DMS153 (cell line): ENCODE measurements around the gene DNAH17.

ENCODE experiments used
- DNase-seq: peaks from one replicate; lab custom pipeline; 2025; lab: John Stamatoyannopoulos, UW

DNAH17 gene

DNA sequence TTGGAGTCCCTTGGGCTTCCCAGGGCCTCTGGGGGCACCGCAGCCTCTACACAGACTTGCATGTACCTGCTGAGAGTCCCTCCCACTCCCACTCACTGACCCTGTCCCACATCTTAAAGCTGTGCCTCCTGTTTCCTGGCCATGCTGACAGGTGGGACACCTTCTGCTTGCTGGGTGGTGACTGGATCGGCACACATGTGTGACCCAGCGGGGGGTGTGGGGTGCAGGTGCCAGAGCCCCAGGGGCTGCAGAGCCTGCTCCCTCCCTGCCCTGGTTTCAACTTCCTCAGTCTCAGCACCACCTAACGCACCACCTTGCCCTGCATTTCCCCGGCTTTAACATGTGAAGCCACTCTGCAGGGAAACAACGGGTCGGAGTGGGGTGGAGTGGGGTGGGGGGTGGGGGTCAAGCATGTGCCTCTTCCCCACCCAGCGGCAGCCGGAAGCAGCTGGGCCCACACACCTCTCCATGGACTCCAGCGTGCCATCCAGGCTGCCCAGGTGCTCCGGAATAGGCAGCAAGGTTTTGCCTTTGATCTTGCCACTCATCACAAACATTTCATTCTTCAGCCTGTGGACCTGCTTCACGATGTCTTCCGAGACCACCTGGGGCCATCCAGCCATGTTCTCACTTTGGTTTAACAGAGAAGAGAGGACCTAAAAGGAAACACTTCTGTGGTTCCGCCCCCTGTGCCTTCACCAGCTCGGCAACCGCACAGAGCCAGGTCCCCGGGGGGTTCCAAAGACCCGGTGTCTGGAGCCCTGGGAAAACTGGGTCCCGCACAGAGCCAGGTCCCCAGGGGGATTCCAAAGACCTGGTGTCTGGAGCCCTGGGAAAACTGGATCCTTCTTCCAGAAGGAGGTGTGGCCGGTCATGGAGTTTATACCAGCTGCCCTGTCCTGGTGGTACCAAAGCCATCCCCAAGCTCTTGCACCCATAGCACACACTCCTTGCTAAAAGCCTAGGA lies 4.7 kb downstream of the DNAH17 start:
- DNase-seq, result no peak

DNA sequence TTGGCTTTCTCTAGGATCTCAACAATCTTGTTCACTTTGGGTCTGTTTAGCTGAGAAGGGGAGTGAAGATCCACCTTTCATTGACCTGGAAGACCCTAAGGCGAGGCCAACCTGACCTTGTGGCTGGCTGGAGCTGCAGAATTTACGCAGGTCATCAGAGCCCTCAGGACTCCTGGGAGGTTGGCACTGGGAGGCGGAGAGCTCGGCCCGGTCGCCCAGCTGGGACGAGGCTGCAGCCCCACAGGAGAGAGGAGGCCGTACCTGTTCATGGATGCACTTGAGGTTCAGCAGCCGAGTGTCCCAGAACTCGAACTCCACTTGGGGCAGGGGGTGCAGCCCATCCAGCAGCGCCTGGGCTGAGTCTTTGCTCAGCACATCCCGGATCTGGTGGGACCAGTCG lies 5.9 kb downstream of the DNAH17 start:
- no peak for DNase-seq

DNA sequence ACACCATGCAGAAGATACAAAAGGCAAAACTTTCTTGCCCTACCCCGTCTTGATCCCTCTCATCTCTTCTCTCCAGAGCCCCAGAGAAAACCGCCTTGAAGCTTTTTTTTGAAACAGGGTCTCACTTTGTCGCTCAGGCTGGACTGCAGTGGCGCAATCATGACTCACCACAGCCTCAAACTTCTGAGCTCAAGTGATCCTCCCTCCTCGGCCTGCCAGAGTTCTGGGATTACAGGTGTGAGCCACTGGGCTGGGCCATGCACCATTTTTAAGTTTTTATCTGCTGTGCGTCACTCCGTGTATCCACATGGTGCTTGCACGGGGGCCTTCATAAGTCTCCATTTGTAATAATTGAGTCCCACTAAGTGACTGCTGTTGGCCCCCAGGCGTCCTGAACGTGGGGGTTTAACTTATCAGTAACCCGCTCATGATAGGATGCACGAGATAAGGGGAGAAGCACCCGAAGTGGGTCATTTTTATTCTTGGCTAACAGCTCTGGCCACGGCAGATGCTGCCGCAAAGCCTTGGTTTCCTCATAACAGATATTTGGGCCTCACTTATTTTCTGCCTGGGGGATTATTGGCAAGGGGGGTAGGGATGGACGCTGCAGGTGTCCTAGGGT lies 8.6 kb downstream of the DNAH17 start:
- no peak for DNase-seq

DNA sequence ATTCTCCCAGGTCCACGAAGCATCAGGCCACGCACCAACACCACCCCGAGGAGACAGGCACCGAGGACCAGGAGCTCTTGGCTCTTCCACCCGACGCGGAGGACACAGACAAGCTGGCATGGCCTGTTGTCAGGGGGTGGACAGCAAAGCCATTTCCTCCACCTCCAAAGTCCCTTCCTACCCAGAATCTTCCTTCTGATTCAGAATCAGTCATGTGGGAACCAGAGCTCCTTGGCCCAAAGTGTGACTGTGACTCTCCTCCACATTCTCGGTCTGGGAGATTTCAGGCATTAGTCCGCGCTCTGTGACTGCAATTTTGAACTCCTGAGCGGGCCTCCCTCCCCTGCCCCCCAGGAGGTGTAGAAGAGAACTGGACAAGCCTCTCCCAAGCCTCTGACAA lies 9.2 kb downstream of the DNAH17 start:
- DNase-seq, result no peak

DNA sequence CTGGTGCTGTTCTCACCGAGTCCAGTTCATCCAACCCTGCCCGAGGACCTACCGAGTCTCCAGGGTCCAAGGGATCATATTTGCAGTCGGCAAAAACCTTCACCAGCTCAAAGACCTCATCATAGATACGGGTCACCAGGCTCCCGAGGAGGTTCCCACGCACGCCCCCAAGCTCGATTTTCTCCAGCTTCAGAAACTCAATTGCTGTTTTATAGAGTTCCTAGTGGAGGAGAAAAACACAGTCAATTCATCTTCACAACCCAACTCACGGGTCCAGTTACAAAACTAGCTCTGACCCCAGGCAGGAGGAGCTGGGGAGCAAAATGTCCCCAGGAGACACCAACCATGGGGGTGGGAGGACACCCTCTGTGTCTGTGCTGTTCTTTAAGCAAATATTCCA lies 10.2 kb downstream of the DNAH17 start:
- no peak for DNase-seq

DNA sequence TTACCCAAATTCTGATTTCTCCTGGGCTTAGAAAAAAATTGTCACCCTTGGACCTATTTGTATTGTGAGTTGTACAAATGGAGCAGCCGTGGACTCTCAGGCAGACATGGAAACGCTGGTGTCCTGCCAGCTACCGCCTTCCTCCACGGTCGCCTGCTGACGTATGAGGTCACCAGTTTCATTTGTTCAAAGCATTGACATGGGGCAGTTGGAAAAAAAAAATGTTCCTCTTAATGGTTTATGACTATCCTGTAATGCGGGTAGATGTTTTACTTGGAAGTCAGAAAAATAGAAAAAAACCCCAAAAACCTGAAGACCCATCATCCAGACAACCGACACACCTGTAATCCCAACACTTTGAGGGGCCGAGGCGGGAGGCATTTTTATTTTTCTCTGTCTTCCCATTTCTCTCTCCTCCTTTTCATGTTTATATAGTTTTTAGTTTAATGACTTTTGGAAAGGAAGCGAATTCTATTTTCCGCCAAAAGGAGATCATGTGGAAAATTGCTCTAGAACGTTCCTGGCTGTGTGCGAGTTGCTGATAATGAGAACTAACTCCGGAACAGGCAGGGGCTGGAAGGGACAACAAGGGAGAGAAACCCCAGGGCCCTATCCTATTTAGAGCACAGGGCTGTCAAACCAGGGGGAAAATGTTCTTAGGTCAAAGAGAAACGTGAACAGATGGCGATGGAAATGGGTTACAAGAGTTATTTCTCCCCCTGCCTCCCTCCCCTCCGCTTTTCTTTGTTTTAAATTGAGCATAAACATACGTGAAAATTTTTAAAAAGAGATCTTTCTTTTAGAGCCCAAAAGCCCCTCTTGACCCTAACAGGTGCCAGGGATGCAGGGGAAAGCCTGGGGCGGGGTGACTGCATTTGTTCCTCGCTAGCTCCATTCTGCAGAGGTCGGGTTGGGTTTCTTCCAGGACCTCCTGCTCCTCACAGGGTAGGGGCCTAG lies 13.7 kb downstream of the DNAH17 start:
- no peak for DNase-seq

DNA sequence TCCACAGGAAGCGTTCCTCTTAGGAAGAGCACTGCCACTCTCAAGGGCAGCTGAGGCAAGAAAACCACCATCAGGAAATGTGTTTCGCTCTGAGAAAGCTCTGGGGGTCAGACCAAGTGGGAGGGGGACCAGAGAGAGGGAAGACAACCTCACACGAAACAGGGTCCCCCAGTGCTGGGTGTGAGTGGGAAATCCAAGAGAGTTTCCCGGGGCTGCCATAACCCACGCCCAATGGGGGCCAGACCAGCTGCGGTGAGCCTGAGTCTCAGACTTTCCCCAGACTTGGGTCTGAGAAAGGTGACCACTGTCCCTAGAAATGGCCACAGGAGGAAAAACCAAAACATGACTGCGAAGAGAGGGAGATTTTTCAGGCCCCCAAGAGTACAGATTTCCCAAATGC lies 14.5 kb downstream of the DNAH17 start:
- DNase-seq, result no peak

DNA sequence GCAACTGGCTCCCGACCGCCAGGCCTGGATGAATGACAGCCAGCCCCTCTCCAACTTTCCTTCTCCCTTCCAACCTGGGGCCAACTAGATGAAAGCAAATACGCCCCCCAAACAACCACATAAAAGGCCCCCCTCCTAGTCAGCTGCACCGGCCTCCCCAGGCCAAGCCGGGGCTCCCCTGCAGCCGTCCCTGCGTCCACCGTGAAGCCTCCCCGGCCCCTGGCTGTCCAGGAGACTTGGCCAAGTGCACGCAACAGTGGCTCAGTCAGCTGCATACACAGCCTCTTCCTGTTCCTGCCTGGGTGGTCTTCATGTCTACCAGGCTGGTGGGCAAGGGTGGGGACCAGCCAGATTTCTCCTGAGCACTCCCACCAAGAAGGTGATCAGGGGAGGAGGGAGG lies 16.0 kb downstream of the DNAH17 start:
- DNase-seq, result no peak

DNA sequence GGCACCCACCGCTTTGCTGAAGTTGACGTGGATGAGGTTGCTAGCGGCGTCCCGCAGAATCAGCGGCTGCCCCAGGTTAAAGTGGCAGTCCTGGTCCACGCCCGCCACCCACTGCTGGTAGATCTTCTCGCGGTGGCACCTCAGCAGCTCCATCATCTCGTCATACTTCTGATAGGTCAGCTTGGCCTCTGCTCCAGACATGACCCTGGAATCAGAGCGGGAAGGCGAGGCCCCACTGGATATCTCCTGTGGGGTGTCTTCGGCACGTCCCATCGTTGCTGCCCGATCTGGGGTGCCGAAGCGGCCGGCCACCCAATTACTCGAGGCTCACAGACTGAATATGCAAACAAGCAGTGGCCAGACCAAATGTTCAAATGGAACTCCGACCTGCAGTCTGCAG lies 16.5 kb downstream of the DNAH17 start:
- DNase-seq, result no peak

DNA sequence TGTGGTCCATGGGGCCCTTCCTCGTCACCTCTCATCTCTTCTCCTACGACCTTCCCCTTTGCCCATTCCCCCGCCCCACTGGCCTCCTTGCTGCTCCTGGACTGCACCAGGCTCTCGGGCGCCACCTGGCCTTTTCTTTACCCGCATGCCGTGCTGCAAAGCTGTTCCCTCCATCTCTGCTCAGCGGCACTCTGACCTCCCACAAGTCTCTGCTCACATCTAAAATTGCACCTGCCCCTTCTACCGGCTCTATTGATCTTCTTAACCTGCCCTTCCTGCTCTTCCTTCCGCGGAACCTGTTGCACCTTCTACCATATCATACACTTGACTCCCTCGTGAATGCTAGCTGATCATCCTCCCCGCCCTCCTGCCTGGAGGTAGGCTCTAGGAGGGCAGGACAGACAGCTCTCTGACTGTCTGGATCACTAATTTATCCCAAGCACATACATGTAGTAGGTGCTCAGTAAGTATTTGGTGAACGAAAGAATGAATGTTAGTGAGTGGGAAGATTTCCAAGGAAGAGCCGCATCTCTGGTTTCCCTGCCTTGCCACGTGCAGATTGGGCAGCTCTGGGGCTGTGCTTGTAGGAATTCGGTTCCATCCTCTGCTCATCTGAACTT lies 17.3 kb downstream of the DNAH17 start:
- peak; percentile 23 for DNase-seq

DNA sequence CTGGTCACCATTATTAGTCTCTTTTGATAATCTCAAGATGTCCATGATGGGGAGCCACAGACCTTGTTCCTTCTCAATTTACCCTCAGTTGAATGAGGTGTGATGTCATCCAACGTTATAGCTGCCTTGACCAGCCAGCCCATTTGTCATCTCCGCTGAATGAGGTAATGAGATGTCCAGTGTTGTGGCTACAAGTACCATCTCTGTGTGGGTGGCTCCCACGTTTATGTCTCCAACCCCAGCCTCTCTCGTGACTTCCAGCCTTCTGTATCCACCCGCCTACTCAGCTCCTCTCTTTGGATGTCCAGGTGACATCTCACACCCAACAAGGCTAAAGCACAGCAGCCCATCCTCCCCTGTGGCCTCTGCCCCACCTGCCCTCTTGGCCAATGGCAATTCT lies 18.2 kb downstream of the DNAH17 start:
- no peak for DNase-seq

DNA sequence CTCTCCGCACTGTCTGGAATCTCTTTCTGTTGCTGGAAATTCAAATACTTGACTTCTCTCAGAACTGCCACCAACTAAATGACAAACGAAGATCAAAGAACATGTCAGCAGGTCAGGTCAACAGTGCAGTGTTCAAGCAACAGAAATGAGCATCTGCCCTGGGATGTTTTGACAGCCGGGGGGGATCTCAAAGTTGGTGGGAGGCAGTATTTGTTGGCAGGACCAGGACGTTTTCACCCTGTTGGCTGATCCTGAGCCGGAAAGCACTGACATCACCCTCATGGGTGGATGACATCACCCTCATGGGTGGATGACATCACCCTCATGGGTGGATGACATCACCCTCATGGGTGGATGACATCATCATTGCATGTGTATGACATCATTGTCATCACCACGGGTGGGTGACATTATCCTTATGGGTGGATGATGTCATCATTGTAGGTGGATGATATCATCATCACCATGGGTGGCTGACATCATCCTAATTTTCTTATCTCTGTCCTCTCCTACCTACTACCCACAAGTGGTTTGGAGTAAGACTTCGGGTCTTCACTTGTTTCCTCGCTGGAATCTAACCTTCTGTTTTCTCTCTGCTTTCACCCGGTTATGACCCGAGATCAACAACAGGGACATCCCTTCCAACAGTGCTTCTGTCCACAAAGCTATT lies 18.9 kb downstream of the DNAH17 start:
- no peak for DNase-seq

DNA sequence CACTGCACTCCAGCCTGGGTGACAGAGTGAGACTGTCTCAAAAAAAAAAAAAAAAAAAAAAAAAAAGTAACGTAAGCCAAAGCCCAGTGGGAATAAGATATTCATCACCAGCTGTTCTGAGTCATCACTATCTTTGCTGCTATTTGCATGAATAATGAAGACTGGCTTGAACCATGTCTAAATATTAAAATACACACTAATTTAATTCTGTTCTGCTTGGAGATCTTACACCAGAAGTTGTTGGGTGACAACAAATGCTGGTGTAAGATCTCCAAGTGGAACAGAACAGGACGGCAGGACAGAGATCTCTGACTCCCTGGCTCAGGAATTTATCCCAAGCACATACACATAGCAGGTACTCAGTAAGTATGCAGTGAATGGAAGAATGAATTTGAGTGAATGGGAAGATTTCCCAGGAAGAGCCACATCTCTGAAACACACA lies 19.6 kb downstream of the DNAH17 start:
- DNase-seq, result no peak

DNA sequence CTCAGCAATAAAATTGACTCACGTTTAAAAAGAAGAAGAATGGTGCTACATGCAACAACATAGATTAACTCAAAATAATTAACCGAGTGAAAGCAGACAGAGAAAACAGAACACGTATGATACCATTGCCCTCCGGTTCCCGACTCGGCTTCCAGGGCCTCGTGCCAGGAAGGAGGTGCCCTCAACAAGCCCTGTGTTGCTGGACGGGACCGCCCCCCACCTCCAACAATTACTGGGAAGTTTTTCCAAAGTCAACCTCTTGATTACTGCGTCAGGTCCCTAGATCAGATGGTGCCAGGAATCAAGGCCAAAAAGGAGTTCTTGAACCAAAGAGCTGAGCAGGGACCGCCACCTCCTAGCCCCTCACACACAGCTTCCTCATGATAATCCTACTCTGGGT lies 20.4 kb downstream of the DNAH17 start:
- no peak for DNase-seq

DNA sequence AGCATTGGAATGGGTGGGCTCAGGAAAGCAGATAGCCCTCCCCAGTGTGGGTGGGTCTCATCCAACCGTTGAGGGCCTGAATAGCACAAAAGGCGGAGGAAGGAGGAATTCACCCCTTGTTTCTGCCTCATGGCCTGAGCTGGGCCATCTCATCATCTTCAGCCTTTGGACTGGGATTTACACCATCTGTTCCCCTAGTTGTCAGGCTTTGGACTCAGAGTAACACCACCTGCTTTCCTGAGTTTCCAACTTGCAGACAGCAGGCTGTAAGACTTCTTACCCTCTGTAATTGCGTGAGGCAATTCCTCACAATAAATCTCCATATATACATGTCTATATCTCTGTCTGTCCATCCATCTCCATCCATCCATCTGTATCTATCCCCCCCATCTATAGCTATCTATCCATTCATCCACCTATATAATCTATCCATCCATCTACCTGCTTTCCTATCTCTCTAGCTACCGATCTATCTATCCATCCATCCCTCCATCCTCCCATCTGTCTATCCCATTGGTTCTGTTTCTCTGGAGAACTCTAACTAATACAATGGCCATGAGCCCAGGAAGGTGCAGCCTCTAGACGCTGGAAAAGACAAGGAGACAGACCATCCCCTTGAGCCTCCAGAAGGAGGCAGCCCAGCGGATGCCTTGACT lies 21.3 kb downstream of the DNAH17 start:
- DNase-seq, result no peak

DNA sequence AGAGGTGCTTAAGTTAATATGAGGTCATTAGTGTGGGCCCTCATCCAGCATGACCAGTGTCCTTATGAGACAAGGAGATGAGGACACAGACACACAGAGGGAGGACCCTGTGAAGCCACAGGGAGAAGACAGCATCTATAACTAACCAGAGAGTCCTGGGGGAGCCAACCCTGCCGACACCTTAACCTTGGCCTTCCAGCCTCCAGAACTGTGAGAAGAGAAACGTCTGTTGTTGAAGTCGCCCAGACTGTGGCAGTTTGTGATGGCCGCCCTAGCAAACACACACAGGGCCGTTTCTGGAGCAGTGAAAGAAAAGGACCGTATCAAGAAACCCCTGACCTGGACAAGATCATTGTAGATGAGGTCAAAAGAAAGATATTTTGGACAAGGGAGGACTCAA lies 26.7 kb downstream of the DNAH17 start:
- DNase-seq, result no peak

DNA sequence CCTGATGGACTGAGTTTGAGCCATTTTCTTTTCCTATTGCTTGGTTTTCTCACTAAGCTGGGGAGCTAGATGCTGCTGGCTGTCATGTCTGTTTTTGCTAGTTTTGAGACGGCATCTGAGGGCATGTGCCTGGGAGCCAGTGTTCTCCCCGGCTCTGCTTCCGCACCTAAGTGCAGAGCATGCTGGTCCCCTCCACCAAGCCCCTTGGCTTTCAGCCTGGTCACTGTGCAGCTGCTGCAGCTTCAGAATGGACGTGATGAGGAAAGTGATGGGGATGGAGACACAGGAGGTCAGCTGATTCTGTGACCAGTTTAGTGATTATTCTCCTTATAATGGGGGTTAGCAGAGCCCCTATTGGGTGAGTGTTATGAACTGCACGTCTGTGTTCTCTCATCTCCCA lies 28.5 kb downstream of the DNAH17 start:
- no peak for DNase-seq

DNA sequence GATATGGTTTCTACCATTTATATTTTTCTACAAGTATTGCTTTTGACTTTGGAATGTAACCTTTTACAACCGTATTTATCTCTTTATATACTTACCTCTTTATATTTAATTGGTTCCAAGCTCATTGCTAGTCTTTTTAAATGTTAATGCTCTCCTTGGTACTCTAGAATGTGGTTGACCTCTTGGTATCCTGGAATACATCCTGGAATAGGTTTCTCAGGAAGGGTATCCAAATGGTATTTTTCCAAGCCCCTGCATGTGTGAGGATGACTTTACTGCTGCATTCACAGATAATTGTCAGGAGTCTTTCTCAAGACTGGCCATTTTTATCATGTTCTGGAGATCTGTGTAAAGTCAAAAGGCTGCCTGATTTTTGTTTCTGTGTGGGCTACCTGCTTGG lies 30.2 kb downstream of the DNAH17 start:
- no peak for DNase-seq

DNA sequence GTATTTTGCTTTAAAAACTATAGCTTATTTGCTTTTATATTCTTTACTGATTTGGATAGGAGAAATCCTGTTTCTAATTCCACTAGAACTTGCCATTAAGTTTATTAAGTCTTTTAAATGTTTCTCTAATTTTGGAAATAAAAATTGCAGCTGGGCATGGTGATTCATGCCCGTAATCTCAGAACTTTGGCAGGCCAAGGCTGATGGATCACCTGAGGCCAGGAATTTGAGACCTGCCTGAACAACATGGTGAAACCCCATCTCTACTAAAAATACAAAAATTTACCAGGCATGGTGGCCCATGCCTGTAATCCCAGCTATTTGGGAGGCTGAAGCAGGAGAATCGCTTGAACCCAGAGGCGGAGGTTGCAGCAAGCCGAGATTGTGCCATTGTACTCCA lies 30.7 kb downstream of the DNAH17 start:
- DNase-seq, result no peak

DNA sequence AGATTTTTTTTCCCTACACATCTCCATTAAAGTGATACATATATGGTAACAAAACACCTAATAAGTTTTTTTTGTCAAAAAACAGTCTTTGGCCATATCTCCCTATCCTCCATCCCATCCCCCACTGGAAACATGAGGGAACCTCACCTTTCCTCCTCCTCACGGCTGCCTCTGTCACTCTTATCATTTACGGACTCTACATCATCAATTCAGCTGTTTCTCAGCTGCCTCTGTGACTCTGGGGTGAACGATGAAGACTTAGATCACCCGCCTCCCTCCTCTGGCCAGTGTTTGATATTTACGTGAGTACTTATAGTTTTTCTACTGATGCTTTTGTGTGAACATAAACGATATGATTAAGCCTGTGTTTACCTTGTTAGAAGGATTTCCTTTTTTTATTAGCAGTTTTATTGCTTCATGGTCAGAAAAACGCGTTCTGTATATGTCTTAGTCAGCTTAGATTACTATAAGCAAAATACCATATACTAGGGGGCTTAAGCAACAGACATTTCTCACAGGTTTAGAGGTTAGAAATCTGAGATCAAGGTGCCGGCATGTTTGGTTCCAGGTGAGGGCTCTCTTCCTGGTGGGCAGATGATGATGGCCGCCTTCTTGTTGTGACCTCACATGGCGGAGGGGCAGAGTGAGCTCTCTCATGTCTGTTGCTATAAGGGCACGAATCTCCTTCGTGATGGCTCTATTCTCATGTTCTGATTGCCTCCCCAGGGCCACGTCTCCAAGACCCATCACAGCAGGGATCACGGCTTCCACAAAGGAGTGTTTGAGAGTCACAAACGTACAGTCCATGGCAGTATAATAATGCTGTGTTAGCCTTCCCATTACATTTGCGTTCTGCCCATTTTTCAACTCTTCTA lies 32.1 kb downstream of the DNAH17 start:
- DNase-seq, result no peak
